K562 (cell line): ENCODE results near the gene TRMT1. TPM values are rescaled to one million over a fixed set of nuclear protein-coding genes. Genes with fewer than 3 reads are reported as not detected.

Experiments used
- CHD2 ChIP-seq: IDR thresholded peaks from 2 replicates; pipeline ENCODE4 v1.6.1; 2011; ENCODE audit warnings: low read depth, low read length
- CREB1 ChIP-seq, 2 experiments: sonication (generic) in 1 of 2; formaldehyde crosslinking in 1 of 2; IDR thresholded peaks; 2 replicates each; pipeline versions ENCODE4 v1.6.1 to v1.8.0; 2012 to 2022; ENCODE audit warnings: inconsistent platforms in 1 of 2, mild to moderate bottlenecking in 1 of 2, missing genetic modification reagents in 1 of 2, moderate library complexity in 1 of 2
- DIDO1 ChIP-seq: fragments of 450-650 bp; IDR thresholded peaks from 2 replicates; pipeline ENCODE4 v1.6.1; 2016; ENCODE audit warnings: low read depth, missing biosample characterization, missing genetic modification characterization
- L3MBTL2 ChIP-seq: fragments of 450-650 bp; IDR thresholded peaks from 2 replicates; pipeline ENCODE4 v1.6.1; 2016; ENCODE audit warnings: mild to moderate bottlenecking, moderate library complexity
- MYNN ChIP-seq, 2 experiments: sonication (generic); formaldehyde crosslinking in 1 of 2; IDR thresholded peaks; 2 replicates each; pipeline versions ENCODE4 v1.5.0 to v1.6.1; 2016 to 2020; ENCODE audit warnings: antibody characterized with exemption in 1 of 2, missing genetic modification reagents in 1 of 2
- PHF21A ChIP-seq: fragments of 450-650 bp; IDR thresholded peaks from 2 replicates; pipeline ENCODE4 v1.6.1; 2017; ENCODE audit warnings: low read depth, borderline replicate concordance
- PTRF ChIP-seq: fragments of 450-650 bp; IDR thresholded peaks from 2 replicates; pipeline ENCODE4 v1.6.1; 2016; ENCODE audit warnings: mild to moderate bottlenecking, missing genetic modification characterization, missing compliant biosample characterization
- RBFOX2 ChIP-seq: fragments of 200-400 bp; formaldehyde crosslinking; IDR thresholded peaks from 2 replicates; pipeline ENCODE4 v1.6.1; 2017; ENCODE audit warnings: low read depth, mild to moderate bottlenecking, low read length, moderate library complexity
- SAFB ChIP-seq: fragments of 200-400 bp; formaldehyde crosslinking; IDR thresholded peaks from 2 replicates; pipeline ENCODE4 v1.6.1; 2017; ENCODE audit warnings: low read depth, low read length, borderline replicate concordance
- ZBTB8A ChIP-seq: fragments of 450-650 bp; IDR thresholded peaks from 2 replicates; pipeline ENCODE4 v1.6.1; 2018; ENCODE audit warnings: mild to moderate bottlenecking, moderate library complexity; ENCODE audit not compliant: partially characterized antibody
- ZNF408 ChIP-seq: fragments of 250-450 bp; sonication (Bioruptor Pico); IDR thresholded peaks from 2 replicates; pipeline ENCODE4 v1.4.0; 2020; ENCODE audit warnings: low read depth, mild to moderate bottlenecking, moderate library complexity
- ZNF436 ChIP-seq: fragments of 250-450, 450-650 bp; sonication (Bioruptor Pico); formaldehyde crosslinking; IDR thresholded peaks from 2 replicates; pipeline ENCODE4 v1.7.0; 2020; ENCODE audit warnings: mild to moderate bottlenecking
- ZNF785 ChIP-seq: fragments of 250-450 bp; sonication (Bioruptor Pico); IDR thresholded peaks from 2 replicates; pipeline ENCODE4 v1.4.0; 2020; ENCODE audit warnings: mild to moderate bottlenecking
- polyA plus RNA-seq, 8 experiments: library from polyadenylated mRNA; depleted of rRNA in 4 of 8; stranded (reverse) in 5 of 8; unstranded in 3 of 8; fragments of >200 nt; fragmentation: Nextera tagmentation in 2 of 8; fragmentation: Illumina TruSeq in 1 of 8; extraction: Ambion mirVana in 2 of 8; extraction: Trizol in 1 of 8; gene quantifications; 2 replicates each; pipeline versions ENCODE4 v1.2.1 to v1.2.3, GENCODE V29; 2011 to 2014; ENCODE audit warnings: inconsistent platforms in 1 of 8, missing spikeins in 1 of 8
- total RNA-seq, 7 experiments: library from RNA; depleted of rRNA in 6 of 7; stranded (reverse); fragments of >200 nt in 6 of 7; fragmentation: Illumina TruSeq in 2 of 7; extraction: Trizol in 2 of 7; gene quantifications; 2 replicates each; pipeline versions ENCODE4 v1.2.1 to v1.2.3, GENCODE V29; 2011 to 2021; ENCODE audit warnings: low replicate concordance in 1 of 7
- TF ChIP-seq, protein P1 (sequence below): fragments of 450-650 bp; IDR thresholded peaks from 2 replicates; pipeline ENCODE4 v1.6.1; 2016; ENCODE audit warnings: low read depth

Gene TRMT1
- total and polyA plus RNA-seq, 9 of the 15 experiments (the other 6 are each of a cell fraction or from before 2014, with no cell fraction given): 5.8 to 158 (median 54.3) TPM

DNA sequence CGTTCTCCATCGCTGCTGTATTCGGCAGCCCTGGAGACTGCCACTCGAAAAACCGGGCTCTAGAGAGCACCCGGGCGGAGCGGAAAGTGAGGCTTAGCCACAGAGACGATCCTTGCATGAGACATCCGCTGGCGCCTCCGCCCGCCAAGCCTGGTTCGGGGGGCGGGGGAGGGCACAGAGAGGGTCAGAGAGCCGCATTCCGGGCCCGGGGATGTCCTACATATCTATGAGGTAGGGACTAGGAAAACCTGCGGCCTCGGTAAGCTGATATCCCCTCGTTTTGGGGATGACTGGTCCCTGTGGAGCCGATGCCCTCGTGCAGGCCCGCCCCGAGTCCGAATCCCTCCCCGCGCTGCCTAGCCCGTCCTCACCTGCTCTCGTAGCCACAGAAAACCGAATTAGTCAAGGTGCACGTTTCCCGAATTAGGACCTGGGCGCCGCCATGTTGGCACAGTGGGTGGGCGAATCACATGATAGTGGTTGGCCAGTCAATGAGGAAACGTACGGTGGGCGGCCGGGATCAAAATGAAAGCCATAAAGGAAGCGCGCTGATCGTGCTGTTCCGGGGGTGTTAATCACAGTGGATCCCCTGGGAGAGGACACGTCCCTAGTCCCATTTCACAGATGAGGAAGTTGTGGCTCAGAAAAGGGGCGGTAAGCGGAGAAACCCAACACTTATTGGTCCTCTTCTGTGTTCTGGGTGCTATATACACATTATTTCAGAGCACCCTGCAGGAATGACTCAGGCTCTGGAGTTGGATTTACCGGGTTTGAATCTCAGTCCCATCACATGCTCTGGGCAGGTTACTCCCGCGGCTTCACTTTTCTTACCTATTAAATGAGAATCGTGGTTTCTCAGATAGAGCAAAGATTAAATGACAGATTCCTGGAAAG, at the start of gene TRMT1 (continued):
- TF ChIP-seq, protein P1, sequence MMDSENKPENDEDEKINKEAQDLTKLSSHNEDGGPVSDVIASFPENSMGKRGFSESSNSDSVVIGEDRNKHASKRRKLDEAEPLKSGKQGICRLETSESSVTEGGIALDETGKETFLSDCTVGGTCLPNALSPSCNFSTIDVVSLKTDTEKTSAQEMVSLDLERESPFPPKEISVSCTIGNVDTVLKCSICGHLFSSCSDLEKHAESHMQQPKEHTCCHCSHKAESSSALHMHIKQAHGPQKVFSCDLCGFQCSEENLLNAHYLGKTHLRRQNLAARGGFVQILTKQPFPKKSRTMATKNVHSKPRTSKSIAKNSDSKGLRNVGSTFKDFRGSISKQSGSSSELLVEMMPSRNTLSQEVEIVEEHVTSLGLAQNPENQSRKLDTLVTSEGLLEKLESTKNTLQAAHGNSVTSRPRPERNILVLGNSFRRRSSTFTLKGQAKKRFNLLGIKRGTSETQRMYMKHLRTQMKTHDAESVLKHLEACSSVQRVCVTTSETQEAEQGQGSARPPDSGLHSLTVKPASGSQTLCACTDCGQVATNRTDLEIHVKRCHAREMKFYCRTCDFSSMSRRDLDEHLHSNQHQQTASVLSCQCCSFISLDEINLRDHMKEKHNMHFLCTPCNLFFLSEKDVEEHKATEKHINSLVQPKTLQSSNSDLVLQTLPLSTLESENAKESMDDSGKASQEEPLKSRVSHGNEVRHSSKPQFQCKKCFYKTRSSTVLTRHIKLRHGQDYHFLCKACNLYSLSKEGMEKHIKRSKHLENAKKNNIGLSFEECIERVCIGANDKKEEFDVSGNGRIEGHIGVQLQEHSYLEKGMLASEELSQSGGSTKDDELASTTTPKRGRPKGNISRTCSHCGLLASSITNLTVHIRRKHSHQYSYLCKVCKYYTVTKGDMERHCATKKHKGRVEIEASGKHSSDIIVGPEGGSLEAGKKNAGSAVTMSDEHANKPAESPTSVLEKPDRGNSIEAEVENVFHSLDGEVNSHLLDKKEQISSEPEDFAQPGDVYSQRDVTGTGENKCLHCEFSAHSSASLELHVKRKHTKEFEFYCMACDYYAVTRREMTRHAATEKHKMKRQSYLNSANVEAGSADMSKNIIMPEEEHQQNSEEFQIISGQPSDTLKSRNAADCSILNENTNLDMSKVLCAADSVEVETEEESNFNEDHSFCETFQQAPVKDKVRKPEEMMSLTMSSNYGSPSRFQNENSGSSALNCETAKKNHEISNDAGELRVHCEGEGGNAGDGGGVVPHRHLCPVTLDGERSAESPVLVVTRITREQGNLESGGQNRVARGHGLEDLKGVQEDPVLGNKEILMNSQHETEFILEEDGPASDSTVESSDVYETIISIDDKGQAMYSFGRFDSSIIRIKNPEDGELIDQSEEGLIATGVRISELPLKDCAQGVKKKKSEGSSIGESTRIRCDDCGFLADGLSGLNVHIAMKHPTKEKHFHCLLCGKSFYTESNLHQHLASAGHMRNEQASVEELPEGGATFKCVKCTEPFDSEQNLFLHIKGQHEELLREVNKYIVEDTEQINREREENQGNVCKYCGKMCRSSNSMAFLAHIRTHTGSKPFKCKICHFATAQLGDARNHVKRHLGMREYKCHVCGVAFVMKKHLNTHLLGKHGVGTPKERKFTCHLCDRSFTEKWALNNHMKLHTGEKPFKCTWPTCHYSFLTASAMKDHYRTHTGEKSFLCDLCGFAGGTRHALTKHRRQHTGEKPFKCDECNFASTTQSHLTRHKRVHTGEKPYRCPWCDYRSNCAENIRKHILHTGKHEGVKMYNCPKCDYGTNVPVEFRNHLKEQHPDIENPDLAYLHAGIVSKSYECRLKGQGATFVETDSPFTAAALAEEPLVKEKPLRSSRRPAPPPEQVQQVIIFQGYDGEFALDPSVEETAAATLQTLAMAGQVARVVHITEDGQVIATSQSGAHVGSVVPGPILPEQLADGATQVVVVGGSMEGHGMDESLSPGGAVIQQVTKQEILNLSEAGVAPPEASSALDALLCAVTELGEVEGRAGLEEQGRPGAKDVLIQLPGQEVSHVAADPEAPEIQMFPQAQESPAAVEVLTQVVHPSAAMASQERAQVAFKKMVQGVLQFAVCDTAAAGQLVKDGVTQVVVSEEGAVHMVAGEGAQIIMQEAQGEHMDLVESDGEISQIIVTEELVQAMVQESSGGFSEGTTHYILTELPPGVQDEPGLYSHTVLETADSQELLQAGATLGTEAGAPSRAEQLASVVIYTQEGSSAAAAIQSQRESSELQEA: peak; percentile 98
- TF ChIP-seq MYNN (IDR thresholded peaks at IDR 0.05) (peak; percentile 36; the same call in 1 of the 2 replicates), MYNN (CRISPR knock-in tag; IDR thresholded peaks at IDR 0.05) (no peak), SAFB (no peak), RBFOX2 (peak; percentile 81), L3MBTL2 (peak; percentile 62), ZBTB8A (no peak), DIDO1 (tag) (peak; percentile 88), PHF21A (0 out of 2 replicates have a peak, but pooled peaks have one; percentile 7), CREB1 (IDR thresholded peaks at IDR 0.05) (no peak), CREB1 (CRISPR knock-in tag; IDR thresholded peaks at IDR 0.05) (no peak), ZNF785 (no peak), PTRF (tag) (no peak), ZNF408 (CRISPR knock-in tag) (no peak), CHD2 (no peak), ZNF436 (CRISPR knock-in tag) (peak; percentile 20; the same call in 1 of the 2 replicates)
